ENCODE results near the gene DUOXA2. TPM values are rescaled to one million over a fixed set of nuclear protein-coding genes. Genes with fewer than 3 reads are reported as not detected.

DUOXA2 gene
- total and polyA plus RNA-seq, 7 donors = 0.11 TPM; not detected in 6

DNA sequence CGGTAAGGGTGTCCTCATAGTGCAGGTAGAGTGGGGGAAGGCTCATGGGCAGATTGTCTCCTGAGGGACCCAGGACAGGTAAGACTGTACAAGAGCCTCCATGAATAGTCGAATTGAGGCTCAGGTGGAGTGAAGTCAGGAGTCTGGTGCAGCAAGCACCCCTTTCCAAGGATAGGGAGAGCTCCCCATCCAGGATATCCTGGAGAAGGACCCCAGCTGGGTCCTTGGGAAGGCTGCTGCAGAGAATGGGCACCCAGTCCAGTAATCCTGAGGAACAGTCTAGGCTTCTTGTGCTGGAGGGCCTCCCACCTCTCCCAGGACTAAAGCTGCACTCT lies 592 bp downstream of the DUOXA2 start:
- intact Hi-C loops (cut with DNase I) = no loop called here
- peaks cover 22% of the 10 kb centered on the region for H3K4me1 ChIP-seq
- DNase-seq = no peak
- 3 to 22% (median 9%) methylated on average over 2 of the region's 2 CpGs for WGBS, 3 donors
- peaks cover 1 to 79% (median 47%) of the 10 kb centered on the region in 3 donors for H3K27me3 ChIP-seq (ENCODE audit: insufficient read depth in 3 of 3, low read length in 2 of 3)
- no peak overlapping the region for H3K4me3 ChIP-seq
- no peak overlapping the region for H3K27ac ChIP-seq
- TF ChIP-seq, protein P1, sequence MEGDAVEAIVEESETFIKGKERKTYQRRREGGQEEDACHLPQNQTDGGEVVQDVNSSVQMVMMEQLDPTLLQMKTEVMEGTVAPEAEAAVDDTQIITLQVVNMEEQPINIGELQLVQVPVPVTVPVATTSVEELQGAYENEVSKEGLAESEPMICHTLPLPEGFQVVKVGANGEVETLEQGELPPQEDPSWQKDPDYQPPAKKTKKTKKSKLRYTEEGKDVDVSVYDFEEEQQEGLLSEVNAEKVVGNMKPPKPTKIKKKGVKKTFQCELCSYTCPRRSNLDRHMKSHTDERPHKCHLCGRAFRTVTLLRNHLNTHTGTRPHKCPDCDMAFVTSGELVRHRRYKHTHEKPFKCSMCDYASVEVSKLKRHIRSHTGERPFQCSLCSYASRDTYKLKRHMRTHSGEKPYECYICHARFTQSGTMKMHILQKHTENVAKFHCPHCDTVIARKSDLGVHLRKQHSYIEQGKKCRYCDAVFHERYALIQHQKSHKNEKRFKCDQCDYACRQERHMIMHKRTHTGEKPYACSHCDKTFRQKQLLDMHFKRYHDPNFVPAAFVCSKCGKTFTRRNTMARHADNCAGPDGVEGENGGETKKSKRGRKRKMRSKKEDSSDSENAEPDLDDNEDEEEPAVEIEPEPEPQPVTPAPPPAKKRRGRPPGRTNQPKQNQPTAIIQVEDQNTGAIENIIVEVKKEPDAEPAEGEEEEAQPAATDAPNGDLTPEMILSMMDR (IDR thresholded peaks at IDR 0.05) = no peak
- no peaks in the 10 kb centered on the region for H3K36me3 ChIP-seq (ENCODE audit: insufficient read depth in 1 of 2, low read depth in 1 of 2)
- no peaks in the 10 kb centered on the region for H3K9me3 ChIP-seq
- no peak for ATAC-seq

DNA sequence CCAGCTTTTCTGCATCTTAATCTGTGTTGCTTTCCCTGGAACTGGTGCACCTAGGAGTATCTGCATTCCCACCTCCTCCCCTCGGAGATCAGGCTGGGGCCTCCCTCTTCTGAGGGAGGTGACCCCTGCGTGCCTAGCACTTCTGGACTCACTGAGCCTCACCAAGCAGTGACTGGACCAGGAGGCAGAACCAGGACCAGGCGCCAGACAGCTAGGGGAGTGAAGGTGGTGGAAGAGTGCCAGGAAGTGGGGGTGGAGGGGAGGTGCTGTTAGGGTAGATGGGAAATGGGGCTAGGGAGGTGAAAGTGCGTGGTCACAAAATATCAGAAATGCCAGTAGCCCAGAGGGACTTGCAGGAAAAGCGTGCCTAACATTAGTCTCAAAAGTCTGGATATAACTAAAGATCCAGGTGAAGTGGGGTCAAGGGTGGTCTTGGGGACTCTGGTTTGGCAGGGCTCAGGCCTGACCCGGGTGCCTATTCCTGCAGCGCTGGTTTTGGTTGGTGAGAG lies 1.2 kb downstream of the DUOXA2 start:
- WGBS, 3 donors = 45 to 58% (median 56%) methylated on average over 7 of the region's 7 CpGs
- DNase-seq (no peak), ATAC-seq (no peak)
- Histone ChIP-seq H3K36me3 (ENCODE audit: insufficient read depth in 1 of 2, low read depth in 1 of 2) (no peaks in the 10 kb centered on the region), H3K4me1 (peaks cover 22% of the 10 kb centered on the region), H3K27me3 (ENCODE audit: insufficient read depth in 3 of 3, low read length in 2 of 3) (peaks cover 0 to 78% (median 41%) of the 10 kb centered on the region in 3 donors), H3K27ac (no peak overlapping the region), H3K9me3 (no peaks in the 10 kb centered on the region), H3K4me3 (no peak overlapping the region)
- intact Hi-C loops (cut with DNase I) = no loop called here
- TF ChIP-seq, protein P1 (IDR thresholded peaks at IDR 0.05) = no peak

DNA sequence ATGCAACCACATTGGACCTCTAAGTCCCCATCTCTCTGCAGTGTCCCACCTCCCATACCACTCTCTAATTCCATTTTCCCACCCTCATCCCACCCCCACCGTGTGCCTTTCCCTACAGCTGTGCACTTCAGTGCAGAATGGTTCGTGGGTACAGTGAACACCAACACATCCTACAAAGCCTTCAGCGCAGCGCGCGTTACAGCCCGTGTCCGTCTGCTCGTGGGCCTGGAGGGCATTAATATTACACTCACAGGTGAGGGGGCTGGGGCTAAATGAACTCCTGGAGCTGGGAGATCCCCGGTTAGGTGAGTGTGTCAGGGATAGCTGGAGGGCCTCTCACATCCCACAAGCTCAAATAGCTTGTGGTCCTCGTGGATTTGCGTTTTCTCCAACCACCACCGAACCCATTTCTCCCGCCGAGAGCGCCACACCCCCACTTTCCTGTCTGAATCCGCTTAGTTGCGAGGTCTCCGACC lies 1.9 kb downstream of the DUOXA2 start:
- TF ChIP-seq, protein P1 (IDR thresholded peaks at IDR 0.05) = no peak
- intact Hi-C loops (cut with DNase I) = no loop called here
- no peaks in the 10 kb centered on the region for H3K36me3 ChIP-seq (ENCODE audit: insufficient read depth in 1 of 2, low read depth in 1 of 2)
- H3K27ac ChIP-seq = no peak overlapping the region
- ATAC-seq = no peak
- peaks cover 22% of the 10 kb centered on the region for H3K4me1 ChIP-seq
- no peak overlapping the region for H3K4me3 ChIP-seq
- no peak for DNase-seq
- peaks cover 0 to 83% (median 40%) of the 10 kb centered on the region in 3 donors for H3K27me3 ChIP-seq (ENCODE audit: insufficient read depth in 3 of 3, low read length in 2 of 3)
- H3K9me3 ChIP-seq = no peaks in the 10 kb centered on the region
- 26 to 35% (median 30%) methylated on average over 19 of the region's 19 CpGs for WGBS, 3 donors

DNA sequence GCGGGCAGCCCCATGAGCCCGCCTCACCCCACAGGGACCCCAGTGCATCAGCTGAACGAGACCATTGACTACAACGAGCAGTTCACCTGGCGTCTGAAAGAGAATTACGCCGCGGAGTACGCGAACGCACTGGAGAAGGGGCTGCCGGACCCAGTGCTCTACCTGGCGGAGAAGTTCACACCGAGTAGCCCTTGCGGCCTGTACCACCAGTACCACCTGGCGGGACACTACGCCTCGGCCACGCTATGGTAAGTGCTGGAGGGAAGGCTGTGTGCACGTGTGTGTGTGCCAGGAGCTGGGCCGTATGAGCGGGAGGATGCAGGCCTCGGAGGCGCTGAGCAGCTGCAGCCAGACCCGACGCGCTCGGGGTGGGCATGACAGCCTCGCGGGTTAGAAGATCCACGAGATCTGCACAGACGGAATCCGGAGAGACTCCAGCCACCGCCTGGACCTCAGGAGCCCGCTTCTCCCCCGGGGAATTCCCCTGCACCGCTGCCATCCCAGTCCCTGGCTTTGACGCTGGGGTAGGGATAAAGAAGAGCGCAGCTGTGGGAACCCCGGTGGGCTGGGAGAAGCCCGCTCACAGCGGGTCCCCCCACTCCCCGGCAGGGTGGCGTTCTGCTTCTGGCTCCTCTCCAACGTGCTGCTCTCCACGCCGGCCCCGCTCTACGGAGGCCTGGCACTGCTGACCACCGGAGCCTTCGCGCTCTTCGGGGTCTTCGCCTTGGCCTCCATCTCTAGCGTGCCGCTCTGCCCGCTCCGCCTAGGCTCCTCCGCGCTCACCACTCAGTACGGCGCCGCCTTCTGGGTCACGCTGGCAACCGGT lies 2.6 kb downstream of the DUOXA2 start:
- no peaks in the 10 kb centered on the region for H3K36me3 ChIP-seq (ENCODE audit: insufficient read depth in 1 of 2, low read depth in 1 of 2)
- H3K9me3 ChIP-seq = no peaks in the 10 kb centered on the region
- TF ChIP-seq, protein P1 (IDR thresholded peaks at IDR 0.05) = no peak
- ATAC-seq (peak in 1 of 4 donors; percentile 50), DNase-seq (no peak)
- intact Hi-C loops (cut with DNase I) = no loop called here
- peak overlapping the region; percentile 49 for H3K4me3 ChIP-seq
- peaks cover 0 to 83% (median 38%) of the 10 kb centered on the region in 3 donors for H3K27me3 ChIP-seq (ENCODE audit: insufficient read depth in 3 of 3, low read length in 2 of 3)
- H3K27ac ChIP-seq = no peak overlapping the region
- WGBS, 3 donors = 6 to 8% (median 7%) methylated on average over 56 to 65 of the region's 65 CpGs
- peaks cover 22% of the 10 kb centered on the region for H3K4me1 ChIP-seq

Data from psoas muscle (tissue), 8 donors.